ENCODE measurements around the gene SULT1A2. TPM values are rescaled to one million over a fixed set of nuclear protein-coding genes. Genes with fewer than 3 reads are reported as not detected.

The SULT1A2 gene
- total RNA-seq, 1 donor from 2014 or later, result 13.0 TPM

DNA sequence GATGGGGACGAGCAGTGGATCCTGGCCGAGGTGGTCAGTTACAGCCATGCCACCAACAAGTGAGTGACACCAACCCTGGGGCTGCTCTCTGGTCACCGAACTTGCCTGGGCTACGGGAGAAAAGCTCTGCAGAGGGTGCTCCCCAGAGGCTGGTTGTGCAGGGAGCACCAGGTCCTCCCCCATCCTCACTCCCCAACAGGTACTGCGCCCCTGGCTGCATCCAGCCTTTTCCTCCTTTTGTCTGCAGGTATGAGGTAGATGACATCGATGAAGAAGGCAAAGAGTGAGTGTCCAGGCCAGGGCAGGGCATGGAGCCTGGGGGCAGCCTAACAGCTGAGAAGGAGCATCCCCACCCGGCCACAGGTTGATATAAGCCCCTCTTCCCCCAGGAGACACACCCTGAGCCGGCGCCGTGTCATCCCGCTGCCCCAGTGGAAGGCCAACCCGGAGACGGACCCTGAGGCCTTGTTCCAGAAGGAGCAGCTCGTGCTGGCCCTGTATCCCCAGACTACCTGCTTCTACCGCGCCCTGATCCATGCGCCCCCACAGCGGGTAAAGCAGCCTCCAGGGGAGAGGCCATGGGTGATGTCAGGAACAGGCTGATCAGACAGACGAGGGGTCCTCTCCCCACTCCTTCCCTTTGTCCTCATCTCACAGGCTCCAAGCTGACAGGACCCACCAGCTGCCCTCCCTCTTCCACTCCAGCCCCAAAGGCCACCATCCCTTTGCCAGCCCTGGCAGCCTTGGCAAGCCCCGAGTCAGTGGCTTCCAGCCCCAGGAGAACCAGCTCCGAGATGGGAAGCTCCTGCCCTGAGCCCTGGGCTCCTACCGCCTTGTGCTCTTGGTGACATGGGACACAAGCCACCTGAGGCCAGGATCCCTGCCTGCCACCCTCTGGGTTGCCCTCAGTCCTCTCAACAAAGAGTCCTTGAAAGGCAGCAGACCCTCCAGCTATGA, 6.2 kb downstream of the SULT1A2 start:
- no peaks in the 10 kb centered on the region for H3K27me3 ChIP-seq
- H3K27ac ChIP-seq, result no peak overlapping the region
- H3K4me3 ChIP-seq, result no peak overlapping the region
- H3K9me3 ChIP-seq, result no peaks in the 10 kb centered on the region
- ATAC-seq (no peak), DNase-seq (no peak)
- intact Hi-C loops (cut with DNase I), result no loop called here
- TF ChIP-seq, protein P1, sequence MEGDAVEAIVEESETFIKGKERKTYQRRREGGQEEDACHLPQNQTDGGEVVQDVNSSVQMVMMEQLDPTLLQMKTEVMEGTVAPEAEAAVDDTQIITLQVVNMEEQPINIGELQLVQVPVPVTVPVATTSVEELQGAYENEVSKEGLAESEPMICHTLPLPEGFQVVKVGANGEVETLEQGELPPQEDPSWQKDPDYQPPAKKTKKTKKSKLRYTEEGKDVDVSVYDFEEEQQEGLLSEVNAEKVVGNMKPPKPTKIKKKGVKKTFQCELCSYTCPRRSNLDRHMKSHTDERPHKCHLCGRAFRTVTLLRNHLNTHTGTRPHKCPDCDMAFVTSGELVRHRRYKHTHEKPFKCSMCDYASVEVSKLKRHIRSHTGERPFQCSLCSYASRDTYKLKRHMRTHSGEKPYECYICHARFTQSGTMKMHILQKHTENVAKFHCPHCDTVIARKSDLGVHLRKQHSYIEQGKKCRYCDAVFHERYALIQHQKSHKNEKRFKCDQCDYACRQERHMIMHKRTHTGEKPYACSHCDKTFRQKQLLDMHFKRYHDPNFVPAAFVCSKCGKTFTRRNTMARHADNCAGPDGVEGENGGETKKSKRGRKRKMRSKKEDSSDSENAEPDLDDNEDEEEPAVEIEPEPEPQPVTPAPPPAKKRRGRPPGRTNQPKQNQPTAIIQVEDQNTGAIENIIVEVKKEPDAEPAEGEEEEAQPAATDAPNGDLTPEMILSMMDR (IDR thresholded peaks at IDR 0.05), result no peak
- H3K36me3 ChIP-seq, result peaks cover 52% of the 10 kb centered on the region
- no peaks in the 10 kb centered on the region for H3K4me1 ChIP-seq

DNA sequence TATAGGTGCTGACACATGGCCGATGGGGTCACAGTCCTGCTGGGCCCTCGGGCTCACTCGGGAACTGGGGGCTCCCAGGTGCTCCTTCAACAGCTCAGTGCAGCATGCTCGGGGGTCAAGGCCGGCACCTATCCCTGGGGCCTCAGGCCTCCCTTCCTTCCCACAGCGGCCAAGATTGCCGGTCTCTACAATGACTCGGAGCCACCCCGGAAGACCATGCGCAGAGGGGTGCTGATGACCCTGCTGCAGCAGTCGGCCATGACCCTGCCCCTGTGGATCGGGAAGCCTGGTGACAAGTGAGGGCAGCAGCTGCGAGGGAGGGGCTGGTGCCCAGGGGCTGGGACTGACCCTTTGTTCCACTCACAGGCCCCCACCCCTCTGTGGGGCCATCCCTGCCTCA, 6.9 kb downstream of the SULT1A2 start:
- TF ChIP-seq, protein P1 (IDR thresholded peaks at IDR 0.05), result no peak
- no peak overlapping the region for H3K4me3 ChIP-seq
- ATAC-seq (no peak), DNase-seq (no peak)
- H3K9me3 ChIP-seq, result no peaks in the 10 kb centered on the region
- peaks cover 60% of the 10 kb centered on the region for H3K36me3 ChIP-seq
- no peaks in the 10 kb centered on the region for H3K27me3 ChIP-seq
- no peak overlapping the region for H3K27ac ChIP-seq
- intact Hi-C loops (cut with DNase I), result no loop called here
- H3K4me1 ChIP-seq, result no peaks in the 10 kb centered on the region

- intact Hi-C loops (cut with DNase I), result no loop called here
- H3K9me3 ChIP-seq, result no peaks in the 10 kb centered on the region
- no peaks in the 10 kb centered on the region for H3K4me1 ChIP-seq
- H3K4me3 ChIP-seq, result no peak overlapping the region
- no peak overlapping the region for H3K27ac ChIP-seq
- no peaks in the 10 kb centered on the region for H3K27me3 ChIP-seq
- ATAC-seq (no peak), DNase-seq (no peak)
- TF ChIP-seq, protein P1 (IDR thresholded peaks at IDR 0.05), result no peak
- H3K36me3 ChIP-seq, result peaks cover 64% of the 10 kb centered on the region
Measured at GRCh38 chr16:28589069-28589468, 7.8 kb downstream of the SULT1A2 start.

GRCh38 chr16:28587386-28587785, 9.5 kb downstream of the SULT1A2 start:
- H3K9me3 ChIP-seq, result no peaks in the 10 kb centered on the region
- peaks cover 72% of the 10 kb centered on the region for H3K36me3 ChIP-seq
- H3K4me3 ChIP-seq, result no peak overlapping the region
- no peaks in the 10 kb centered on the region for H3K27me3 ChIP-seq
- TF ChIP-seq, protein P1 (IDR thresholded peaks at IDR 0.05), result no peak
- no peak overlapping the region for H3K27ac ChIP-seq
- DNase-seq, result no peak
- intact Hi-C loops (cut with DNase I), result no loop called here
- ATAC-seq, result no peak
- H3K4me1 ChIP-seq, result no peaks in the 10 kb centered on the region

DNA sequence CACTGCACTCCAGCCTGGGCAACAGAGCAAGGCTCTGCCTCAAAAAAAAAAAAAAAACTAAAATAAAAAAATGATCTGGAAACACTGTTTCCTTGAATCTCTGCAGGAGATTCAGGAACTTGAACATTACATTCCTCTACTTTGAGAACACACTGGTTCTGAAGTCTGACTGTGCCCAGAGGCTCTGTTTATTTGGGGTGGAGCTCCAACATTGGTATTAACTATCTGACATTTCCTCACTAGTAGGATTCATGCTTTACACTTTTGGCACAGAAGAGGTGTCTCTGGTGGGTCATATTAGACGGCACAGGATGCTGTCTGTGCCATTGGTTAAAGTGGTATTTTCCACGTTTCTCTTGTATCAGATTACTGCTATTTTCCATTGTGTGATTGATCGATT, 10.4 kb downstream of the SULT1A2 start:
- intact Hi-C loops (cut with DNase I), result no loop called here

More for the DNA sequence above, 10.4 kb downstream of the SULT1A2 start:
- Histone ChIP-seq H3K27me3 (no peaks in the 10 kb centered on the region), H3K9me3 (no peaks in the 10 kb centered on the region), H3K4me1 (no peaks in the 10 kb centered on the region), H3K27ac (no peak overlapping the region), H3K4me3 (no peak overlapping the region), H3K36me3 (peaks cover 80% of the 10 kb centered on the region)
- DNase-seq (no peak), ATAC-seq (no peak)
- TF ChIP-seq, protein P1 (IDR thresholded peaks at IDR 0.05), result no peak
